ENCODE data around the gene NPAS2. TPM values are rescaled to one million over a fixed set of nuclear protein-coding genes. Genes with fewer than 3 reads are reported as not detected.

The NPAS2 gene
- total RNA-seq, 1 experiment from 2014 or later = 20.4 TPM

GRCh38 chr2:100861340-100861739 lies 41.4 kb downstream of the NPAS2 start (continued):
- TF ChIP-seq, protein P1, sequence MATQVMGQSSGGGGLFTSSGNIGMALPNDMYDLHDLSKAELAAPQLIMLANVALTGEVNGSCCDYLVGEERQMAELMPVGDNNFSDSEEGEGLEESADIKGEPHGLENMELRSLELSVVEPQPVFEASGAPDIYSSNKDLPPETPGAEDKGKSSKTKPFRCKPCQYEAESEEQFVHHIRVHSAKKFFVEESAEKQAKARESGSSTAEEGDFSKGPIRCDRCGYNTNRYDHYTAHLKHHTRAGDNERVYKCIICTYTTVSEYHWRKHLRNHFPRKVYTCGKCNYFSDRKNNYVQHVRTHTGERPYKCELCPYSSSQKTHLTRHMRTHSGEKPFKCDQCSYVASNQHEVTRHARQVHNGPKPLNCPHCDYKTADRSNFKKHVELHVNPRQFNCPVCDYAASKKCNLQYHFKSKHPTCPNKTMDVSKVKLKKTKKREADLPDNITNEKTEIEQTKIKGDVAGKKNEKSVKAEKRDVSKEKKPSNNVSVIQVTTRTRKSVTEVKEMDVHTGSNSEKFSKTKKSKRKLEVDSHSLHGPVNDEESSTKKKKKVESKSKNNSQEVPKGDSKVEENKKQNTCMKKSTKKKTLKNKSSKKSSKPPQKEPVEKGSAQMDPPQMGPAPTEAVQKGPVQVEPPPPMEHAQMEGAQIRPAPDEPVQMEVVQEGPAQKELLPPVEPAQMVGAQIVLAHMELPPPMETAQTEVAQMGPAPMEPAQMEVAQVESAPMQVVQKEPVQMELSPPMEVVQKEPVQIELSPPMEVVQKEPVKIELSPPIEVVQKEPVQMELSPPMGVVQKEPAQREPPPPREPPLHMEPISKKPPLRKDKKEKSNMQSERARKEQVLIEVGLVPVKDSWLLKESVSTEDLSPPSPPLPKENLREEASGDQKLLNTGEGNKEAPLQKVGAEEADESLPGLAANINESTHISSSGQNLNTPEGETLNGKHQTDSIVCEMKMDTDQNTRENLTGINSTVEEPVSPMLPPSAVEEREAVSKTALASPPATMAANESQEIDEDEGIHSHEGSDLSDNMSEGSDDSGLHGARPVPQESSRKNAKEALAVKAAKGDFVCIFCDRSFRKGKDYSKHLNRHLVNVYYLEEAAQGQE (IDR thresholded peaks at IDR 0.05; ENCODE audit: low read depth) = no peak

DNA sequence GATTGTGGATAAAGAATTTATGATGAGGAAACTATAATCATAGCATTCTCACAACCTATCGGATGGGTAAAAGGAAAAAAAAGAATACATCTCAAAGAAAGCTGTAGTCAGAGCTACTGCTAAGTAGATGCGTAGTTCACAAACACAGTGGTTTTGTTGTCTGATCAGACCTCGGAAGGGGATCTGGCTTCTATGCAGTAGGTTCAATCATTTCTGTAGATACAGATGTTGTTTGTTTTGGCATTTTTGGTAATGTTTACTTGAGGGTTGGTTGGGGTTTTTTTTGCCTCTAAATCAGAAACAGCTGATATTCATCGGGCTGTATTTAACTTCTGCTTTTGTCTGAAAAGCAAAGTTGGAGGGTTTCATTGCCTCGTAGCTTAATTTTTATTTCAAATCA lies 42.1 kb downstream of the NPAS2 start:
- no peak for DNase-seq (ENCODE audit: low read depth, low spot score)
- RAD21 ChIA-PET (ENCODE audit: low non-redundant PET in 1 of 2, low total read pairs in 2 of 2, uncharacterized antibody in 2 of 2, unreplicated experiment in 2 of 2) = no interaction called here
- Histone ChIP-seq H3K4me2 (ENCODE audit: low read length) (no peak overlapping the region), H3K9me3 (ENCODE audit: control insufficient read depth in 1 of 2, insufficient read depth in 1 of 2, low read depth in 1 of 2, low read length in 2 of 2) (no peaks in the 10 kb centered on the region), H3K4me1 (ENCODE audit: control insufficient read depth in 1 of 2, insufficient read depth in 2 of 2, low read length in 2 of 2) (peaks cover 0 to 10% of the 10 kb centered on the region in 2 experiments; a peak in 2 of 4 replicates), H3K79me2 (ENCODE audit: insufficient read depth, low read length) (no peaks in the 10 kb centered on the region; the same call in 1 of the 2 replicates), H2AFZ (ENCODE audit: low read depth, low read length, poor library complexity, severe bottlenecking) (no peak overlapping the region), H3K9me2 (ENCODE audit: insufficient read depth) (no peaks in the 10 kb centered on the region), H3K27ac (ENCODE audit: low read depth, low read length) (no peak overlapping the region), H3K4me3 (replicated peaks in 1 of 2; ENCODE audit: low read depth in 1 of 2, low read length in 2 of 2) (no peak overlapping the region), H4K20me1 (ENCODE audit: insufficient read depth) (no peaks in the 10 kb centered on the region), H3K27me3 (ENCODE audit: insufficient read depth, low read length) (no peaks in the 10 kb centered on the region), H3K36me3 (ENCODE audit: control insufficient read depth in 1 of 2, insufficient read depth in 2 of 2, low read length in 2 of 2) (no peaks in the 10 kb centered on the region), H3K9ac (ENCODE audit: low read length) (no peak overlapping the region)
- POLR2A ChIA-PET = no interaction called here
- no peak for ATAC-seq
- no TSS peak for BruUV-seq (replicated peaks)
- TF ChIP-seq SP1 (IDR thresholded peaks at IDR 0.05; ENCODE audit: low read depth) = no peak
- TF ChIP-seq, protein P2, sequence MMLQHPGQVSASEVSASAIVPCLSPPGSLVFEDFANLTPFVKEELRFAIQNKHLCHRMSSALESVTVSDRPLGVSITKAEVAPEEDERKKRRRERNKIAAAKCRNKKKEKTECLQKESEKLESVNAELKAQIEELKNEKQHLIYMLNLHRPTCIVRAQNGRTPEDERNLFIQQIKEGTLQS (IDR thresholded peaks at IDR 0.05) = no peak
- no peak for TF ChIP-seq YY1 (IDR thresholded peaks at IDR 0.05; ENCODE audit: extremely low read depth, insufficient replicate concordance, low read depth, low read length)
- intact Hi-C loops (cut with micrococcal nuclease) = no loop called here
- CTCF ChIA-PET = no interaction called here

Data from HCT116 (cell line).